GM12878 (cell line): Measurements from ENCODE around the gene NLGN1. TPM values are rescaled to one million over a fixed set of nuclear protein-coding genes. Genes with fewer than 3 reads are reported as not detected.

Experiments used
- ATAC-seq: fragments of 200-7000 bp; cut with Tn5 transposase; 3 replicates; pipeline ENCODE4 v1.9.1; 2020; ENCODE audit warnings: mild to moderate bottlenecking, moderate library complexity
- BruUV-seq: library from RNA; stranded (reverse); fragments of 400-500 nt; replicated peaks from 2 replicates; lab custom pipeline; 2021; lab: Mats Ljungman, UMichigan
- CTCF ChIA-PET: fragments of 300-600 bp; sonication (Branson Sonifier 250); formaldehyde crosslinking; extraction: SDS; loops from one replicate; lab custom pipeline; 2021; ENCODE audit warnings: inconsistent platforms; lab: Yijun Ruan, JAX
- POLR2A ChIA-PET: fragments of 350-600 bp; formaldehyde crosslinking; extraction: SDS; loops from one replicate; lab custom pipeline; 2021; ENCODE audit warnings: inconsistent platforms; lab: Charles Lee
- RAD21 ChIA-PET: fragments of 300-600 bp; sonication (Branson Sonifier 250); formaldehyde crosslinking; loops from one replicate; lab custom pipeline; 2023; ENCODE audit warnings: antibody characterized with exemption; ENCODE audit not compliant: unreplicated experiment; lab: Charles Lee
- SMC1A ChIA-PET: fragments of 300-600 bp; sonication (Branson Sonifier 250); formaldehyde crosslinking; loops from one replicate; lab custom pipeline; 2023; ENCODE audit not compliant: unreplicated experiment, uncharacterized antibody; lab: Charles Lee
- DNase-seq: peaks from one replicate; pipeline ENCODE4 v3.0.0-alpha.2; 2011; ENCODE audit warnings: low read depth, low spot score
- FAIRE-seq: peaks from 3 replicates; lab custom pipeline; 2011; peaks lifted over from hg19 to GRCh38; lab: Jason Lieb, UNC
- H2AFZ ChIP-seq: 2 replicates; pipeline ENCODE4 v1.6.0; 2011; ENCODE audit warnings: low read depth, low read length, control low read depth; ENCODE audit not compliant: control insufficient read depth
- H3K27ac ChIP-seq: 2 replicates; pipeline ENCODE4 v1.5.1; 2011; ENCODE audit warnings: control low read depth; ENCODE audit not compliant: control insufficient read depth, insufficient read depth
- H3K27me3 ChIP-seq, 2 experiments: replicated peaks in 1 of 2; 2 replicates each; pipeline versions ENCODE4 v1.6.0 to v1.6.1; 2011; ENCODE audit warnings: low read length in 1 of 2; ENCODE audit not compliant: control insufficient read depth in 2 of 2, insufficient read depth in 2 of 2
- H3K36me3 ChIP-seq, 2 experiments: 2 replicates each; pipeline ENCODE4 v1.5.1; 2011; ENCODE audit warnings: low read length in 1 of 2; ENCODE audit not compliant: control insufficient read depth in 2 of 2, insufficient read depth in 2 of 2
- H3K4me1 ChIP-seq: 2 replicates; pipeline ENCODE4 v1.6.1; 2011; ENCODE audit warnings: mild to moderate bottlenecking, low read length, moderate library complexity, mixed read lengths; ENCODE audit not compliant: control insufficient read depth, insufficient read depth
- H3K4me2 ChIP-seq: 2 replicates; pipeline ENCODE4 v1.6.0; 2011; ENCODE audit warnings: control low read depth; ENCODE audit not compliant: control insufficient read depth, insufficient read depth
- H3K4me3 ChIP-seq: fragments of 200-600 bp; sonication (generic); 2 replicates; pipeline ENCODE4 v1.5.1; 2016
- H3K79me2 ChIP-seq: 2 replicates; pipeline ENCODE4 v1.6.0; 2011; ENCODE audit warnings: low read length; ENCODE audit not compliant: control insufficient read depth, insufficient read depth
- H3K9ac ChIP-seq: 2 replicates; pipeline ENCODE4 v1.8.0; 2011; ENCODE audit warnings: low read length, control low read depth, mixed read lengths; ENCODE audit not compliant: control insufficient read depth, insufficient read depth
- H3K9me3 ChIP-seq: replicated peaks from 3 replicates; pipeline ENCODE4 v1.5.1; 2011; ENCODE audit warnings: mild to moderate bottlenecking, low read length; ENCODE audit not compliant: control insufficient read depth, insufficient read depth
- H4K20me1 ChIP-seq: 2 replicates; pipeline ENCODE4 v1.6.0; 2011; ENCODE audit not compliant: control insufficient read depth, insufficient read depth
- CHD2 ChIP-seq: IDR thresholded peaks from 2 replicates; pipeline ENCODE4 v1.6.1; 2011; ENCODE audit warnings: low read depth, low read length, improper control_type of control experiment, borderline replicate concordance
- EZH2 ChIP-seq: IDR thresholded peaks from 2 replicates; pipeline ENCODE4 v1.6.1; 2012; ENCODE audit warnings: low read depth, mild to moderate bottlenecking, control low read depth, inconsistent platforms, low read length, borderline replicate concordance; ENCODE audit not compliant: control insufficient read depth
- GABPA ChIP-seq: IDR thresholded peaks from 2 replicates; pipeline ENCODE4 v1.6.1; 2014; ENCODE audit warnings: antibody characterized with exemption, low read depth, mild to moderate bottlenecking, inconsistent platforms
- GATAD2B ChIP-seq: fragments of 450-650 bp; conservative IDR thresholded peaks from 2 replicates; pipeline ENCODE4 v1.6.1; 2017; ENCODE audit warnings: low read depth, mild to moderate bottlenecking, moderate library complexity
- HDAC2 ChIP-seq: fragments of 200-600 bp; sonication (generic); IDR thresholded peaks from 2 replicates; pipeline ENCODE4 v1.6.1; 2017
- HSF1 ChIP-seq: fragments of 150-350 bp; IDR thresholded peaks from 2 replicates; pipeline ENCODE4 v1.6.1; 2014; ENCODE audit warnings: mild to moderate bottlenecking, low read depth, low read length
- NFYB ChIP-seq: IDR thresholded peaks from 2 replicates; pipeline ENCODE4 v1.6.1; 2011; ENCODE audit warnings: low read depth, mild to moderate bottlenecking, low read length, improper control_type of control experiment, moderate library complexity; ENCODE audit not compliant: insufficient read depth
- RBBP5 ChIP-seq: fragments of 200-600 bp; sonication (generic); conservative IDR thresholded peaks from 2 replicates; pipeline ENCODE4 v1.6.1; 2016
- TCF12 ChIP-seq: IDR thresholded peaks from 2 replicates; pipeline ENCODE4 v1.6.1; 2011; ENCODE audit warnings: low read depth, mild to moderate bottlenecking, low read length
- WGBS: methylation state at CpG from one replicate; pipeline ENCODE4 v1.1.6; 2016; ENCODE audit warnings: low lambda C conversion rate; ENCODE audit not compliant: insufficient replicate concordance, insufficient coverage; ENCODE audit errors: missing lambda C conversion rate; 5-methylcytosine and 5-hydroxymethylcytosine counted together
- in situ Hi-C: fragments of 300-500 bp; cut with MboI; formaldehyde crosslinking; loops from 9 replicates; pipeline ENCODE4 v1.14.3; 2018; ENCODE audit warnings: mixed read lengths
- intact Hi-C: fragments of 100-400 bp; cut with micrococcal nuclease; formaldehyde crosslinking; loops from one replicate; pipeline ENCODE4 v1.14.2; 2022; ENCODE audit not compliant: unreplicated experiment
- polyA plus RNA-seq, 11 experiments: library from polyadenylated mRNA; depleted of rRNA in 4 of 11; unstranded in 6 of 11; stranded (reverse) in 5 of 11; fragments of >200 nt; fragmentation: Nextera tagmentation in 4 of 11; fragmentation: Illumina TruSeq in 1 of 11; extraction: Ambion mirVana in 4 of 11; extraction: Trizol in 1 of 11; gene quantifications; 1 replicate in 1 of 11; 2 replicates in 10 of 11; pipeline versions ENCODE4 v1.2.1 to v1.2.3, GENCODE V29; 2011 to 2016; ENCODE audit warnings: inconsistent platforms in 2 of 11, missing spikeins in 2 of 11, low read depth in 1 of 11
- total RNA-seq, 4 experiments: library from RNA; depleted of rRNA in 3 of 4; stranded (reverse); fragments of >200 nt in 3 of 4; fragmentation: Illumina TruSeq in 1 of 4; extraction: Trizol in 1 of 4; gene quantifications; 2 replicates each; pipeline versions ENCODE4 v1.2.1 to v1.2.3, GENCODE V29; 2013 to 2021

The NLGN1 gene
- total and polyA plus RNA-seq, 10 of the 15 experiments (the other 5 are each of a cell fraction or from before 2014, with no cell fraction given), result not detected

GRCh38 chr3:173737167-173737808, 339.7 kb downstream of the NLGN1 start:
- DNase-seq (no peak), ATAC-seq (no peak), FAIRE-seq (no peak)
- ChIA-PET RAD21 (no interaction called here), CTCF (no interaction called here), POLR2A (no interaction called here), SMC1A (no interaction called here)
- no peaks in the 10 kb centered on the region for H3K79me2 ChIP-seq
- no peak overlapping the region for H3K4me2 ChIP-seq
- no peaks in the 10 kb centered on the region for H3K4me1 ChIP-seq
- no peak for TF ChIP-seq GABPA
- no peak for TF ChIP-seq CHD2
- TF ChIP-seq GATAD2B, result no peak
- no peak for TF ChIP-seq TCF12
- no peak for TF ChIP-seq HSF1
- TF ChIP-seq HDAC2, result no peak
- TF ChIP-seq EZH2, result no peak
- TF ChIP-seq NFYB, result no peak
- no peak for TF ChIP-seq RBBP5
- no peaks in the 10 kb centered on the region for H3K9me3 ChIP-seq
- no peaks in the 10 kb centered on the region for H3K36me3 ChIP-seq
- H3K27me3 ChIP-seq, result no peaks in the 10 kb centered on the region
- 4% methylated on average over 2 of the region's 2 CpGs for WGBS
- in situ Hi-C loops, result no loop called here
- H2AFZ ChIP-seq, result no peak overlapping the region
- H4K20me1 ChIP-seq, result no peaks in the 10 kb centered on the region
- H3K9ac ChIP-seq, result no peak overlapping the region
- H3K27ac ChIP-seq, result no peak overlapping the region
- no TSS peak for BruUV-seq
- intact Hi-C loops, result no loop called here
- no peak overlapping the region for H3K4me3 ChIP-seq
